GM12878 (cell line): ENCODE results near the gene UBL4A. TPM values are rescaled to one million over a fixed set of nuclear protein-coding genes. Genes with fewer than 3 reads are reported as not detected.

Experiments
- ATAC-seq: fragments of 200-7000 bp; cut with Tn5 transposase; 3 replicates; pipeline ENCODE4 v1.9.1; 2020; ENCODE audit warnings: mild to moderate bottlenecking, moderate library complexity
- BruUV-seq: library from RNA; stranded (reverse); fragments of 400-500 nt; replicated peaks from 2 replicates; lab custom pipeline; 2021; lab: Mats Ljungman, UMichigan
- CTCF ChIA-PET: fragments of 300-600 bp; sonication (Branson Sonifier 250); formaldehyde crosslinking; extraction: SDS; loops from one replicate; lab custom pipeline; 2021; ENCODE audit warnings: inconsistent platforms; lab: Yijun Ruan, JAX
- POLR2A ChIA-PET: fragments of 350-600 bp; formaldehyde crosslinking; extraction: SDS; loops from one replicate; lab custom pipeline; 2021; ENCODE audit warnings: inconsistent platforms; lab: Charles Lee
- RAD21 ChIA-PET: fragments of 300-600 bp; sonication (Branson Sonifier 250); formaldehyde crosslinking; loops from one replicate; lab custom pipeline; 2023; ENCODE audit warnings: antibody characterized with exemption; ENCODE audit not compliant: unreplicated experiment; lab: Charles Lee
- SMC1A ChIA-PET: fragments of 300-600 bp; sonication (Branson Sonifier 250); formaldehyde crosslinking; loops from one replicate; lab custom pipeline; 2023; ENCODE audit not compliant: unreplicated experiment, uncharacterized antibody; lab: Charles Lee
- DNase-seq: peaks from one replicate; pipeline ENCODE4 v3.0.0-alpha.2; 2011; ENCODE audit warnings: low read depth, low spot score
- FAIRE-seq: peaks from 3 replicates; lab custom pipeline; 2011; peaks lifted over from hg19 to GRCh38; lab: Jason Lieb, UNC
- H2AFZ ChIP-seq: 2 replicates; pipeline ENCODE4 v1.6.0; 2011; ENCODE audit warnings: low read depth, low read length, control low read depth; ENCODE audit not compliant: control insufficient read depth
- H3K27ac ChIP-seq: 2 replicates; pipeline ENCODE4 v1.5.1; 2011; ENCODE audit warnings: control low read depth; ENCODE audit not compliant: control insufficient read depth, insufficient read depth
- H3K27me3 ChIP-seq, 2 experiments: replicated peaks in 1 of 2; 2 replicates each; pipeline versions ENCODE4 v1.6.0 to v1.6.1; 2011; ENCODE audit warnings: low read length in 1 of 2; ENCODE audit not compliant: control insufficient read depth in 2 of 2, insufficient read depth in 2 of 2
- H3K36me3 ChIP-seq, 2 experiments: 2 replicates each; pipeline ENCODE4 v1.5.1; 2011; ENCODE audit warnings: low read length in 1 of 2; ENCODE audit not compliant: control insufficient read depth in 2 of 2, insufficient read depth in 2 of 2
- H3K4me1 ChIP-seq: 2 replicates; pipeline ENCODE4 v1.6.1; 2011; ENCODE audit warnings: mild to moderate bottlenecking, low read length, moderate library complexity, mixed read lengths; ENCODE audit not compliant: control insufficient read depth, insufficient read depth
- H3K4me2 ChIP-seq: 2 replicates; pipeline ENCODE4 v1.6.0; 2011; ENCODE audit warnings: control low read depth; ENCODE audit not compliant: control insufficient read depth, insufficient read depth
- H3K4me3 ChIP-seq: fragments of 200-600 bp; sonication (generic); 2 replicates; pipeline ENCODE4 v1.5.1; 2016
- H3K79me2 ChIP-seq: 2 replicates; pipeline ENCODE4 v1.6.0; 2011; ENCODE audit warnings: low read length; ENCODE audit not compliant: control insufficient read depth, insufficient read depth
- H3K9ac ChIP-seq: 2 replicates; pipeline ENCODE4 v1.8.0; 2011; ENCODE audit warnings: low read length, control low read depth, mixed read lengths; ENCODE audit not compliant: control insufficient read depth, insufficient read depth
- H3K9me3 ChIP-seq: replicated peaks from 3 replicates; pipeline ENCODE4 v1.5.1; 2011; ENCODE audit warnings: mild to moderate bottlenecking, low read length; ENCODE audit not compliant: control insufficient read depth, insufficient read depth
- H4K20me1 ChIP-seq: 2 replicates; pipeline ENCODE4 v1.6.0; 2011; ENCODE audit not compliant: control insufficient read depth, insufficient read depth
- ATF7 ChIP-seq: fragments of 450-650 bp; IDR thresholded peaks from 2 replicates; pipeline ENCODE4 v1.6.1; 2016; ENCODE audit warnings: low read depth, mild to moderate bottlenecking
- BACH1 ChIP-seq: fragments of 450-650 bp; IDR thresholded peaks from 2 replicates; pipeline ENCODE4 v1.6.1; 2017; ENCODE audit warnings: mild to moderate bottlenecking, borderline replicate concordance
- CBX5 ChIP-seq: sonication (generic); IDR thresholded peaks from 2 replicates; pipeline ENCODE4 v1.6.1; 2016; ENCODE audit warnings: low read depth, moderate library complexity, mild to moderate bottlenecking, inconsistent platforms
- CHD1 ChIP-seq: IDR thresholded peaks from 2 replicates; pipeline ENCODE4 v1.6.1; 2012; ENCODE audit warnings: low read depth, low read length, improper control_type of control experiment
- CHD2 ChIP-seq: IDR thresholded peaks from 2 replicates; pipeline ENCODE4 v1.6.1; 2011; ENCODE audit warnings: low read depth, low read length, improper control_type of control experiment, borderline replicate concordance
- ESRRA ChIP-seq: IDR thresholded peaks from 2 replicates; pipeline ENCODE4 v1.6.1; 2012; ENCODE audit warnings: mild to moderate bottlenecking, low read length, improper control_type of control experiment
- KDM1A ChIP-seq: fragments of 200-600 bp; sonication (generic); IDR thresholded peaks from 2 replicates; pipeline ENCODE4 v1.6.1; 2016; ENCODE audit warnings: borderline replicate concordance
- MEF2A ChIP-seq: IDR thresholded peaks from 2 replicates; pipeline ENCODE4 v1.6.1; 2011; ENCODE audit warnings: low read depth, mild to moderate bottlenecking, low read length, moderate library complexity; ENCODE audit not compliant: insufficient read depth
- MLLT1 ChIP-seq: fragments of 450-650 bp; IDR thresholded peaks from 2 replicates; pipeline ENCODE4 v1.6.1; 2016; ENCODE audit warnings: mild to moderate bottlenecking
- PML ChIP-seq: IDR thresholded peaks from 2 replicates; pipeline ENCODE4 v1.6.1; 2012; ENCODE audit warnings: low read length, inconsistent platforms
- RCOR1 ChIP-seq: conservative IDR thresholded peaks from 2 replicates; pipeline ENCODE4 v1.6.1; 2012; ENCODE audit warnings: low read depth, low read length, improper control_type of control experiment
- ZNF24 ChIP-seq: fragments of 450-650 bp; IDR thresholded peaks from 2 replicates; pipeline ENCODE4 v1.6.1; 2017; ENCODE audit warnings: antibody characterized with exemption, mild to moderate bottlenecking
- WGBS: methylation state at CpG from one replicate; pipeline ENCODE4 v1.1.6; 2016; ENCODE audit warnings: low lambda C conversion rate; ENCODE audit not compliant: insufficient replicate concordance, insufficient coverage; ENCODE audit errors: missing lambda C conversion rate; 5-methylcytosine and 5-hydroxymethylcytosine counted together
- in situ Hi-C: fragments of 300-500 bp; cut with MboI; formaldehyde crosslinking; loops from 9 replicates; pipeline ENCODE4 v1.14.3; 2018; ENCODE audit warnings: mixed read lengths
- intact Hi-C: fragments of 100-400 bp; cut with micrococcal nuclease; formaldehyde crosslinking; loops from one replicate; pipeline ENCODE4 v1.14.2; 2022; ENCODE audit not compliant: unreplicated experiment
- polyA plus RNA-seq, 11 experiments: library from polyadenylated mRNA; depleted of rRNA in 4 of 11; unstranded in 6 of 11; stranded (reverse) in 5 of 11; fragments of >200 nt; fragmentation: Nextera tagmentation in 4 of 11; fragmentation: Illumina TruSeq in 1 of 11; extraction: Ambion mirVana in 4 of 11; extraction: Trizol in 1 of 11; gene quantifications; 1 replicate in 1 of 11; 2 replicates in 10 of 11; pipeline versions ENCODE4 v1.2.1 to v1.2.3, GENCODE V29; 2011 to 2016; ENCODE audit warnings: inconsistent platforms in 2 of 11, missing spikeins in 2 of 11, low read depth in 1 of 11
- total RNA-seq, 4 experiments: library from RNA; depleted of rRNA in 3 of 4; stranded (reverse); fragments of >200 nt in 3 of 4; fragmentation: Illumina TruSeq in 1 of 4; extraction: Trizol in 1 of 4; gene quantifications; 2 replicates each; pipeline versions ENCODE4 v1.2.1 to v1.2.3, GENCODE V29; 2013 to 2021

The UBL4A gene
- total and polyA plus RNA-seq, 10 of the 15 experiments (the other 5 are each of a cell fraction or from before 2014, with no cell fraction given), result 4.2 to 49.9 (median 34.0) TPM

DNA sequence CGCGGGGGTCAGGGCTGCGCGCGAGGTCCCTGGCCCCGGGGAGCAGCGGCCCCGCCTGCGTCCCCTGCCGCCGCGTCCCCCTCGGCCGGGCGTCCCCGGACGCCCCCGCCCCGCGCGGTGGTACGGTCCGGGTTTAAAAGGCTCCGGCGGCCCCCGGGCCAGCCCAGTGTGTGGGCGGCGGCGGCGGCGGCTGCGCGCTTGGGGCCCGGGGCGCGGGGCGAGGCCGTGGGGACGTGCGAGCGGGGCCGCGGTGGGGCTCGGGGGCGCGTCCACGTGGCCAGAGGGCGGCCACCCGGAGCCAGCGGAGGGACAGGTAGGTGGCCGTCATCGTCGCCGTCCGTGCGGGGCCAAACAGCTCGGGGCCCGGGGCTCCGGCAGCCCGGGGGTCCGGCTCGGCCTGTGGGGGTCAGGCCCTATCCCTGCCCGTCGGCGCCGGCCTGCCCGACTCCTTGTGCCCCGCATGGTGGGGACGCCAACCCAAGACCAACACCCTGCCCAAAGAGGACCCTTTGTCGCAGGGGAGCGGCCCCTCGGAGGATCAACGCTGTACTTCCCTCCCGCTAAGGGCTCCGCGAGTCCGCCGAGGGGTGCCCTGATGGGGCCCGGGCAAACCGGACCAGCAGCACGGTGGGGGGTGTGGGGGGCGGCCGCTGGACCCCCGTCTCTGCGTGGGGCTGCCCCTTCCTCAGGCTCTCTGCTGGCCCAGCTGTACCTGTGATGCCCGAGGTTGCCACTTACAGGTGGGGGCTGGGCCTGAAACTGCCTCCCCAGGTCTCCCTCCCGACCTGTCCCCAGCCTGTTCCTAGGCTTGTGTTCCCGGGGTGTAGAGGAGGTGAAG, 28.1 kb downstream of the UBL4A start, which contains the start of gene PLXNA3 (continued):
- TF ChIP-seq PML (no peak), ESRRA (no peak), CHD1 (peak; percentile 95), RCOR1 (no peak), ZNF24 (no peak), MEF2A (no peak), KDM1A (no peak), CBX5 (no peak), CHD2 (no peak)

DNA sequence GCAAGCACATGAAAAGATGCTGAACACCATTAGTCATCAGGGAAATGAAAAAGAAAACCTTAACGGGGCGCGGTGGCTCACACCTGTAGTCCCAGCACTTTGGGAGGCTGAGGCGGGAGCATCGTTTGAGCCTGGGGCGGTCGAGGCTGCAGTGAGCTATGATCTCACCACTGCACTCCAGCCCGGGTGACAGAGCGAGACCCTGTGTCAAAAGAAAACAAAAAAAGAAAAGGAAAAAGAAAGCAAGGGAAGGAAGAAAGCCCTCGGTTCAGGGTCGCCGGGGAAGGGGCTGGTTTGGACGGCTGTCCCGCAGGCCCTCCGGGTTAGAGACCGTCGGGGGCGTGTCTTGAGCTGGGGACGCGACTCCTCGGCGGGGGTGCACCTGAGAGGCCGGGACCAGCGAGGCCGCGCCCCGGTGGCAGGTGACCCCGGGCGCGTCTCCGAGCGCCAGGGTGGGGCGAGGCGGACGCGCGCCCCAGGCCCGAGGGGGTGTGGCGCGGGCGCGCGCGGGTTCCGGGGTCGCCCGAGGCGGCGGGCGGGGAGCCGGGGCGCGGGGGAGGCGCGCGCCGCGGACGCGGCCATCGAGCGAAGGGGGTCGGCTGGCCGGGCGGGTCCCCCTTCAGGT, 28.8 kb downstream of the UBL4A start:
- peaks cover 9% of the 10 kb centered on the region for H3K79me2 ChIP-seq
- intact Hi-C loops, result no loop called here
- CTCF ChIA-PET, result interaction anchor here (0.6 kb wide), 1 partner anchor 84 kb away, joined by 3 read pairs; no protein-coding TSS in a partner anchor
- H3K36me3 ChIP-seq, result no peaks in the 10 kb centered on the region
- TF ChIP-seq BACH1, result no peak
- TF ChIP-seq ATF7, result 0 out of 2 replicates have a peak, but pooled peaks have one; percentile 32
- TF ChIP-seq MLLT1, result 0 out of 2 replicates have a peak, but pooled peaks have one; percentile 30
- TF ChIP-seq, all 136 proteins: peak for 2
- Histone ChIP-seq H3K27ac (peak overlapping the region; percentile 61), H3K4me1 (no peaks in the 10 kb centered on the region), H3K27me3 (no peaks in the 10 kb centered on the region), H3K9ac (no peak overlapping the region; the same call in 1 of the 2 replicates), H3K9me3 (no peaks in the 10 kb centered on the region; the same call in 2 of the 3 replicates), H2AFZ (peak overlapping the region; percentile 33), H4K20me1 (no peaks in the 10 kb centered on the region), H3K4me2 (no peak overlapping the region), H3K4me3 (peak overlapping the region; percentile 50)
- FAIRE-seq (no peak), ATAC-seq (peak; percentile 60), DNase-seq (no peak)
- POLR2A ChIA-PET, result interaction anchor here (0.5 to 1.0 kb wide), 4 partner anchors 19 to 703 kb away, joined by 3 to 4 read pairs (median 3); no protein-coding TSS in a partner anchor
- BruUV-seq, result no TSS peak
- SMC1A ChIA-PET, result interaction anchor here (1.1 kb wide), 1 partner anchor 69 kb away, joined by 3 read pairs; no protein-coding TSS in a partner anchor
- 51% methylated on average over 22 of the region's 65 CpGs for WGBS
- in situ Hi-C loops, result no loop called here
- RAD21 ChIA-PET, result no interaction called here
